IMR-90 (cell line): ENCODE measurements around the gene KCNJ2. TPM values are rescaled to one million over a fixed set of nuclear protein-coding genes. Genes with fewer than 3 reads are reported as not detected.

Experiments used
- ATAC-seq: fragments of 200-7000 bp; cut with Tn5 transposase; 2 replicates; pipeline ENCODE4 v1.9.1; 2020; ENCODE audit warnings: low read depth, mild to moderate bottlenecking, moderate library complexity
- BruUV-seq: library from RNA; stranded (reverse); fragments of 400-500 nt; replicated peaks from 2 replicates; lab custom pipeline; 2021; lab: Mats Ljungman, UMichigan
- CTCF ChIA-PET: fragments of 300-600 bp; formaldehyde crosslinking; extraction: SDS; loops from one replicate; lab custom pipeline; 2021; ENCODE audit warnings: antibody characterized with exemption; lab: Yijun Ruan, JAX
- POLR2A ChIA-PET: fragments of 300-600 bp; sonication (Branson Sonifier 250); formaldehyde crosslinking; loops from one replicate; lab custom pipeline; 2022; ENCODE audit warnings: antibody characterized with exemption; ENCODE audit not compliant: unreplicated experiment; lab: Charles Lee
- DNase-seq: peaks from one replicate; pipeline ENCODE4 v3.0.0; 2013
- H2AFZ ChIP-seq: replicated peaks from 2 replicates; pipeline ENCODE3; 2013; ENCODE audit warnings: low read length, mild to moderate bottlenecking; ENCODE audit not compliant: poor library complexity
- H2AK5ac ChIP-seq: 2 replicates; pipeline ENCODE4 v1.6.1; 2013; ENCODE audit warnings: low read depth, low read length, inconsistent platforms
- H2AK9ac ChIP-seq: replicated peaks from 2 replicates; pipeline ENCODE3; 2013; ENCODE audit warnings: mild to moderate bottlenecking, low read depth, low read length, moderate library complexity; ENCODE audit not compliant: poor library complexity
- H2BK120ac ChIP-seq: 2 replicates; pipeline ENCODE4 v1.6.1; 2013; ENCODE audit warnings: low read depth, low read length, inconsistent platforms
- H2BK15ac ChIP-seq: 3 replicates; pipeline ENCODE4 v1.6.1; 2013; ENCODE audit warnings: low read depth, low read length, inconsistent platforms
- H2BK20ac ChIP-seq: 2 replicates; pipeline ENCODE4 v1.6.1; 2013; ENCODE audit warnings: low read depth, mild to moderate bottlenecking, inconsistent platforms, low read length, moderate library complexity
- H2BK5ac ChIP-seq: 2 replicates; pipeline ENCODE4 v1.6.1; 2013; ENCODE audit warnings: mild to moderate bottlenecking, low read depth, low read length, inconsistent platforms; ENCODE audit not compliant: poor library complexity, severe bottlenecking
- H3K14ac ChIP-seq: replicated peaks from 2 replicates; pipeline ENCODE4 v1.6.1; 2013; ENCODE audit warnings: low read depth, low read length, inconsistent platforms
- H3K18ac ChIP-seq: 2 replicates; pipeline ENCODE4 v1.6.1; 2013; ENCODE audit warnings: low read depth, low read length, control low read depth
- H3K23ac ChIP-seq: 2 replicates; pipeline ENCODE4 v1.6.1; 2013; ENCODE audit warnings: low read depth, low read length, inconsistent platforms
- H3K27ac ChIP-seq: 2 replicates; pipeline ENCODE4 v1.5.1; 2013; ENCODE audit warnings: mild to moderate bottlenecking, control low read depth, low read length; ENCODE audit not compliant: insufficient read depth
- H3K27me3 ChIP-seq: 2 replicates; pipeline ENCODE4 v1.6.1; 2013; ENCODE audit warnings: low read length; ENCODE audit not compliant: control insufficient read depth, insufficient read depth
- H3K36me3 ChIP-seq: 2 replicates; pipeline ENCODE4 v1.6.1; 2013; ENCODE audit warnings: low read length, mixed read lengths; ENCODE audit not compliant: control insufficient read depth, insufficient read depth
- H3K4ac ChIP-seq: 2 replicates; pipeline ENCODE4 v1.6.1; 2013; ENCODE audit warnings: low read depth, low read length, inconsistent platforms
- H3K4me1 ChIP-seq: 2 replicates; pipeline ENCODE4 v1.6.1; 2013; ENCODE audit warnings: low read length, mixed read lengths; ENCODE audit not compliant: control insufficient read depth, insufficient read depth
- H3K4me2 ChIP-seq: 2 replicates; pipeline ENCODE4 v1.6.1; 2013; ENCODE audit warnings: low read depth, mild to moderate bottlenecking, control low read depth, low read length, moderate library complexity
- H3K4me3 ChIP-seq: 2 replicates; pipeline ENCODE4 v1.5.1; 2013; ENCODE audit warnings: low read depth, mild to moderate bottlenecking, control low read depth, low read length, moderate library complexity; ENCODE audit not compliant: insufficient read depth
- H3K56ac ChIP-seq: 2 replicates; pipeline ENCODE4 v1.6.1; 2013; ENCODE audit warnings: low read length, inconsistent platforms; ENCODE audit not compliant: insufficient read depth; ENCODE audit errors: extremely low read depth
- H3K79me1 ChIP-seq, 2 experiments: 2 replicates each; pipeline ENCODE4 v1.6.1; 2013; ENCODE audit warnings: low read length in 2 of 2, inconsistent platforms in 1 of 2, low read depth in 1 of 2
- H3K9ac ChIP-seq: 2 replicates; pipeline ENCODE4 v1.6.1; 2013; ENCODE audit warnings: low read depth, low read length, control low read depth
- H3K9me1 ChIP-seq: 2 replicates; pipeline ENCODE4 v1.6.1; 2013; ENCODE audit warnings: low read length, inconsistent platforms; ENCODE audit not compliant: insufficient read depth
- H3K9me3 ChIP-seq: 2 replicates; pipeline ENCODE4 v1.6.1; 2013; ENCODE audit warnings: low read length; ENCODE audit not compliant: control insufficient read depth, insufficient read depth
- H4K20me1 ChIP-seq: 2 replicates; pipeline ENCODE4 v1.6.1; 2013; ENCODE audit warnings: low read length, inconsistent platforms; ENCODE audit not compliant: insufficient read depth
- H4K5ac ChIP-seq: 2 replicates; pipeline ENCODE4 v1.6.1; 2013; ENCODE audit warnings: mild to moderate bottlenecking, low read depth, low read length, control low read depth
- H4K8ac ChIP-seq, 2 experiments: 2 replicates each; pipeline ENCODE4 v1.6.1; 2013; ENCODE audit warnings: low read depth in 2 of 2, low read length in 2 of 2, control low read depth in 1 of 2, inconsistent platforms in 1 of 2
- H4K91ac ChIP-seq: 2 replicates; pipeline ENCODE4 v1.6.1; 2013; ENCODE audit warnings: low read depth, low read length, inconsistent platforms; ENCODE audit not compliant: insufficient read depth
- BHLHE40 ChIP-seq: fragments of 150-350 bp; IDR thresholded peaks from 2 replicates; pipeline ENCODE4 v1.6.1; 2016; ENCODE audit warnings: mild to moderate bottlenecking, low read depth, low read length
- CEBPB ChIP-seq: IDR thresholded peaks from 2 replicates; pipeline ENCODE4 v1.6.1; 2012; ENCODE audit warnings: low read depth, low read length, improper control_type of control experiment
- FOS ChIP-seq: fragments of 150-350 bp; IDR thresholded peaks from 2 replicates; pipeline ENCODE4 v1.6.1; 2016; ENCODE audit warnings: low read depth, low read length
- MAFK ChIP-seq: IDR thresholded peaks from 2 replicates; pipeline ENCODE4 v1.6.1; 2012; ENCODE audit warnings: low read depth, low read length, improper control_type of control experiment
- MAZ ChIP-seq: IDR thresholded peaks from 2 replicates; pipeline ENCODE4 v1.6.1; 2012; ENCODE audit warnings: low read depth, mild to moderate bottlenecking, low read length, improper control_type of control experiment, moderate library complexity, borderline replicate concordance
- MXI1 ChIP-seq: IDR thresholded peaks from 2 replicates; pipeline ENCODE4 v1.6.1; 2012; ENCODE audit warnings: low read depth, mild to moderate bottlenecking, low read length, moderate library complexity, borderline replicate concordance
- NFE2L2 ChIP-seq: fragments of 150-350 bp; IDR thresholded peaks from 2 replicates; pipeline ENCODE4 v1.6.1; 2016; ENCODE audit warnings: low read depth, mild to moderate bottlenecking, low read length
- POLR2A ChIP-seq: IDR thresholded peaks from 2 replicates; pipeline ENCODE4 v1.6.1; 2012; ENCODE audit warnings: mild to moderate bottlenecking, low read depth, low read length
- WGBS, 2 experiments: methylation state at CpG; one replicate each; pipeline versions ENCODE4 v1.1.5 to v1.1.7; 2013; ENCODE audit warnings: missing lambda C conversion rate in 2 of 2; ENCODE audit not compliant: insufficient read length in 1 of 2; ENCODE audit errors: extremely low coverage in 2 of 2; 5-methylcytosine and 5-hydroxymethylcytosine counted together
- dilution Hi-C: fragments of 300-500 bp; cut with HindIII; formaldehyde crosslinking; loops from one replicate; pipeline ENCODE4 v1.14.3; 2018; ENCODE audit warnings: low sequenced_read_pairs; ENCODE audit not compliant: unreplicated experiment
- in situ Hi-C: fragments of 300-500 bp; cut with MboI; formaldehyde crosslinking; loops from 3 replicates; pipeline ENCODE4 v1.14.3; 2019; ENCODE audit warnings: low sequenced_read_pairs, inconsistent platforms, mixed read lengths
- intact Hi-C: fragments of 100-400 bp; cut with micrococcal nuclease; formaldehyde crosslinking; loops from 2 replicates; pipeline ENCODE4 v1.10.0; 2022
- polyA plus RNA-seq, 3 experiments: library from polyadenylated mRNA; depleted of rRNA; stranded (reverse); fragments of >200 nt; gene quantifications; 2 replicates each; pipeline ENCODE4 v1.2.3, GENCODE V29; 2012; ENCODE audit warnings: low replicate concordance in 1 of 3
- total RNA-seq: library from RNA; depleted of rRNA; stranded (reverse); fragments of >200 nt; gene quantifications from 2 replicates; pipeline ENCODE4 v1.2.3, GENCODE V29; 2012
- TF ChIP-seq, protein P1 (sequence below): conservative IDR thresholded peaks from 2 replicates; pipeline ENCODE4 v1.5.1; 2012; ENCODE audit warnings: mild to moderate bottlenecking, low read depth, low read length, improper control_type of control experiment
- TF ChIP-seq, protein P2 (sequence below): fragments of 150-350 bp; IDR thresholded peaks from 2 replicates; pipeline ENCODE4 v1.6.1; 2017; ENCODE audit warnings: mild to moderate bottlenecking, antibody characterized with exemption, low read length, low read depth

KCNJ2 gene
- total and polyA plus RNA-seq, 2 of the 4 experiments (the other 2 are of a cell fraction) = 0.55 to 8.6 TPM

DNA sequence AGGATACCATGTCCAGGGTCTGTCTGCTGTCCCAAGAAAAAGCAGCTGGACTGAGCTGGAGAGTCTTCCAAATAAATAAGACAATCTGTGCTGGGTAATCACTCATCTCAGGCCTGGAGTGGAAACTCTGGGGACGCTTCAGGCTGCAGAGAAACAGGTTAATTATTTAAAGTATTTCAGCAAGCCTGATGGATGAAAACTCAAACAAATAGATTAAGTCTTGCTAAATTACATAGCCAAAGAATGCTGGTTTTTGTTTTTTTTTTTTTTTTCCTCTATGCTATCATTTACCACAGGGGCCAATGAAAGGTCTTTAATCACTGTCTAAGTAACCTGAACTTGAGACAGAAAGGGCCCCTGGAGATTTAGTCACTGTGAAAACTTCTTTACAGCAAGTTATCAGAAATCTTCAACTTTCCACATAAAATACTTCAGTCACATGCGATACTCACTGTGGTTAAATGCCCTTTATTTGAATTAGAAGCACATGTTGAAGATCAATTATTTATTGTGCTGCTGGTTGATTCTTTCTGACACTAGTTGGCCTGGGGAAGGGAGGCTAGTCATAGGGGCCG lies 31.0 kb upstream of the KCNJ2 start:
- Histone ChIP-seq H3K4me2 (peak overlapping the region; percentile 9; the same call in 1 of the 2 replicates), H2AK9ac (peak overlapping the region; percentile 23), H3K9me3 (no peaks in the 10 kb centered on the region; the same call in 1 of the 2 replicates), H4K8ac (peak overlapping the region; percentile 67 to 95; a peak in 3 of 4 replicates), H3K4me1 (peaks cover 14% of the 10 kb centered on the region), H3K36me3 (no peaks in the 10 kb centered on the region), H3K4me3 (no peak overlapping the region), H3K9ac (peak overlapping the region; percentile 66; the same call in 1 of the 2 replicates), H2BK5ac (peak overlapping the region; percentile 94), H2BK15ac (peak overlapping the region; percentile 82; the same call in 2 of the 3 replicates), H2AK5ac (0 out of 2 replicates have a peak overlapping the region, but pooled peaks have one; percentile 67), H4K5ac (peak overlapping the region; percentile 95), H3K14ac (peak overlapping the region; percentile 63), H4K91ac (peak overlapping the region; percentile 84), H3K27me3 (no peaks in the 10 kb centered on the region), H2BK20ac (peak overlapping the region; percentile 88), H2BK120ac (peak overlapping the region; percentile 91), H3K27ac (peak overlapping the region; percentile 79; the same call in 1 of the 2 replicates), H3K18ac (peak overlapping the region; percentile 82), H3K4ac (peak overlapping the region; percentile 87), H2AFZ (peak overlapping the region; percentile 5), H4K20me1 (no peaks in the 10 kb centered on the region), H3K23ac (peak overlapping the region; percentile 23; the same call in 1 of the 2 replicates), H3K79me1 (no peaks in the 10 kb centered on the region), H3K9me1 (no peaks in the 10 kb centered on the region), H3K56ac (no peak overlapping the region)
- WGBS, 2 experiments = no CpG with 5 or more reads among the region's 3 CpGs
- DNase-seq (no peak), ATAC-seq (peak; percentile 70)
- dilution Hi-C loops = no loop called here
- intact Hi-C loops = loop anchor here (1.0 to 5.0 kb wide), 5 partner anchors 171 to 569 kb away; no protein-coding TSS in a partner anchor
- CTCF ChIA-PET = interaction anchor here (0.5 to 1.0 kb wide), 2 partner anchors 453 to 531 kb away, joined by 3 read pairs; no protein-coding TSS in a partner anchor
- no TSS peak for BruUV-seq
- TF ChIP-seq, protein P1, sequence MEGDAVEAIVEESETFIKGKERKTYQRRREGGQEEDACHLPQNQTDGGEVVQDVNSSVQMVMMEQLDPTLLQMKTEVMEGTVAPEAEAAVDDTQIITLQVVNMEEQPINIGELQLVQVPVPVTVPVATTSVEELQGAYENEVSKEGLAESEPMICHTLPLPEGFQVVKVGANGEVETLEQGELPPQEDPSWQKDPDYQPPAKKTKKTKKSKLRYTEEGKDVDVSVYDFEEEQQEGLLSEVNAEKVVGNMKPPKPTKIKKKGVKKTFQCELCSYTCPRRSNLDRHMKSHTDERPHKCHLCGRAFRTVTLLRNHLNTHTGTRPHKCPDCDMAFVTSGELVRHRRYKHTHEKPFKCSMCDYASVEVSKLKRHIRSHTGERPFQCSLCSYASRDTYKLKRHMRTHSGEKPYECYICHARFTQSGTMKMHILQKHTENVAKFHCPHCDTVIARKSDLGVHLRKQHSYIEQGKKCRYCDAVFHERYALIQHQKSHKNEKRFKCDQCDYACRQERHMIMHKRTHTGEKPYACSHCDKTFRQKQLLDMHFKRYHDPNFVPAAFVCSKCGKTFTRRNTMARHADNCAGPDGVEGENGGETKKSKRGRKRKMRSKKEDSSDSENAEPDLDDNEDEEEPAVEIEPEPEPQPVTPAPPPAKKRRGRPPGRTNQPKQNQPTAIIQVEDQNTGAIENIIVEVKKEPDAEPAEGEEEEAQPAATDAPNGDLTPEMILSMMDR = no peak
- no peak for TF ChIP-seq POLR2A
- TF ChIP-seq, protein P2, sequence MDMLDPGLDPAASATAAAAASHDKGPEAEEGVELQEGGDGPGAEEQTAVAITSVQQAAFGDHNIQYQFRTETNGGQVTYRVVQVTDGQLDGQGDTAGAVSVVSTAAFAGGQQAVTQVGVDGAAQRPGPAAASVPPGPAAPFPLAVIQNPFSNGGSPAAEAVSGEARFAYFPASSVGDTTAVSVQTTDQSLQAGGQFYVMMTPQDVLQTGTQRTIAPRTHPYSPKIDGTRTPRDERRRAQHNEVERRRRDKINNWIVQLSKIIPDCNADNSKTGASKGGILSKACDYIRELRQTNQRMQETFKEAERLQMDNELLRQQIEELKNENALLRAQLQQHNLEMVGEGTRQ = no peak
- TF ChIP-seq MAFK = no peak
- TF ChIP-seq FOS = no peak
- TF ChIP-seq MAZ = no peak
- TF ChIP-seq MXI1 = no peak
- TF ChIP-seq NFE2L2 = no peak
- no peak for TF ChIP-seq BHLHE40
- TF ChIP-seq CEBPB = no peak
- in situ Hi-C loops = no loop called here
- POLR2A ChIA-PET = no interaction called here
